H9 (cell line): Measurements from ENCODE around the gene SGCB. TPM values are rescaled to one million over a fixed set of nuclear protein-coding genes. Genes with fewer than 3 reads are reported as not detected.

ENCODE experiments used
- DNase-seq: peaks from one replicate; pipeline ENCODE4 v3.0.0-alpha.2; 2017
- H2AFZ ChIP-seq: one replicate; pipeline ENCODE4 v1.6.1; 2013; ENCODE audit warnings: mild to moderate bottlenecking, low read length, control low read depth, moderate library complexity
- H2AK5ac ChIP-seq: 2 replicates; pipeline ENCODE4 v1.6.1; 2013; ENCODE audit warnings: low read length, control low read depth, mixed read lengths; ENCODE audit not compliant: insufficient read length
- H2BK120ac ChIP-seq: one replicate; pipeline ENCODE4 v1.6.1; 2013; ENCODE audit warnings: low read depth, mild to moderate bottlenecking, low read length, control low read depth, inconsistent platforms; ENCODE audit not compliant: poor library complexity, severe bottlenecking
- H2BK12ac ChIP-seq: 2 replicates; pipeline ENCODE4 v1.6.1; 2013; ENCODE audit warnings: low read length, control low read depth, mixed read lengths, low read depth; ENCODE audit not compliant: insufficient read length
- H2BK15ac ChIP-seq: 2 replicates; pipeline ENCODE4 v1.6.1; 2013; ENCODE audit warnings: low read depth, low read length, control low read depth
- H2BK20ac ChIP-seq: one replicate; pipeline ENCODE4 v1.6.1; 2013; ENCODE audit warnings: low read depth, mild to moderate bottlenecking, low read length, control low read depth, inconsistent platforms; ENCODE audit not compliant: poor library complexity, severe bottlenecking
- H2BK5ac ChIP-seq: 2 replicates; pipeline ENCODE4 v1.6.1; 2013; ENCODE audit warnings: low read length, control low read depth, mixed read lengths; ENCODE audit not compliant: insufficient read length
- H3K14ac ChIP-seq: 2 replicates; pipeline ENCODE4 v1.6.1; 2013; ENCODE audit warnings: low read length, control low read depth; ENCODE audit not compliant: insufficient read depth
- H3K18ac ChIP-seq: 2 replicates; pipeline ENCODE4 v1.6.1; 2013; ENCODE audit warnings: low read depth, mild to moderate bottlenecking, mixed read lengths, low read length, control low read depth; ENCODE audit not compliant: insufficient read length
- H3K23ac ChIP-seq: 2 replicates; pipeline ENCODE4 v1.6.1; 2013; ENCODE audit warnings: low read length, control low read depth, mixed read lengths, low read depth; ENCODE audit not compliant: insufficient read length
- H3K23me2 ChIP-seq: 2 replicates; pipeline ENCODE4 v1.6.1; 2013; ENCODE audit warnings: low read depth, mild to moderate bottlenecking, mixed read lengths, low read length, control low read depth; ENCODE audit not compliant: insufficient read length, poor library complexity, severe bottlenecking
- H3K27ac ChIP-seq: 2 replicates; pipeline ENCODE4 v1.5.1; 2013; ENCODE audit warnings: low read length, control low read depth, mixed read lengths, low read depth; ENCODE audit not compliant: insufficient read length
- H3K27me3 ChIP-seq: 2 replicates; pipeline ENCODE4 v1.6.1; 2013; ENCODE audit warnings: low read length, control low read depth, inconsistent platforms; ENCODE audit not compliant: insufficient read depth
- H3K4ac ChIP-seq: 2 replicates; pipeline ENCODE4 v1.6.1; 2013; ENCODE audit warnings: low read depth, mild to moderate bottlenecking, control low read depth, inconsistent platforms, low read length, moderate library complexity
- H3K4me1 ChIP-seq: 2 replicates; pipeline ENCODE4 v1.6.1; 2013; ENCODE audit warnings: low read length, control low read depth, inconsistent platforms; ENCODE audit not compliant: insufficient read depth
- H3K4me2 ChIP-seq: 2 replicates; pipeline ENCODE4 v1.6.1; 2013; ENCODE audit warnings: low read length, control low read depth, mixed read lengths; ENCODE audit not compliant: insufficient read length, insufficient read depth
- H3K56ac ChIP-seq: 2 replicates; pipeline ENCODE4 v1.6.1; 2013; ENCODE audit warnings: low read depth, mild to moderate bottlenecking, mixed read lengths, low read length, control low read depth; ENCODE audit not compliant: insufficient read length
- H3K79me1 ChIP-seq: 2 replicates; pipeline ENCODE4 v1.6.1; 2013; ENCODE audit warnings: low read depth, mild to moderate bottlenecking, moderate library complexity, low read length, control low read depth, inconsistent platforms; ENCODE audit not compliant: insufficient read depth, poor library complexity, severe bottlenecking
- H3K79me2 ChIP-seq: 2 replicates; pipeline ENCODE4 v1.6.1; 2013; ENCODE audit warnings: low read length, control low read depth, inconsistent platforms; ENCODE audit not compliant: insufficient read depth
- H3K9ac ChIP-seq: 2 replicates; pipeline ENCODE4 v1.6.1; 2013; ENCODE audit warnings: low read length, control low read depth, mixed read lengths; ENCODE audit not compliant: insufficient read length; ENCODE audit errors: extremely low read depth
- H3K9me3 ChIP-seq: one replicate; pipeline ENCODE4 v1.6.1; 2013; ENCODE audit warnings: low read depth, low read length, inconsistent platforms; ENCODE audit not compliant: control insufficient read depth
- H3T11ph ChIP-seq: one replicate; pipeline ENCODE4 v1.6.1; 2013; ENCODE audit warnings: mild to moderate bottlenecking, low read length, control low read depth, inconsistent platforms
- H4K20me1 ChIP-seq: one replicate; pipeline ENCODE4 v1.6.1; 2013; ENCODE audit not compliant: control insufficient read depth, insufficient read length, insufficient read depth
- H4K5ac ChIP-seq: 2 replicates; pipeline ENCODE4 v1.6.1; 2013; ENCODE audit warnings: low read depth, mild to moderate bottlenecking, mixed read lengths, low read length, control low read depth; ENCODE audit not compliant: insufficient read length
- H4K8ac ChIP-seq: replicated peaks from 2 replicates; pipeline ENCODE4 v1.6.1; 2013; ENCODE audit warnings: low read length, control low read depth, mixed read lengths, low read depth; ENCODE audit not compliant: insufficient read length
- H4K91ac ChIP-seq: 2 replicates; pipeline ENCODE4 v1.6.1; 2013; ENCODE audit warnings: low read depth, mild to moderate bottlenecking, moderate library complexity, mixed read lengths, low read length, control low read depth; ENCODE audit not compliant: insufficient read length
- H3K27ac Mint-ChIP-seq, 3 experiments: 2 replicates in 2 of 3; 3 replicates in 1 of 3; pipeline ENCODE4 v1.8.0; 2020 to 2021; ENCODE audit warnings: mixed read lengths in 3 of 3, mild to moderate bottlenecking in 1 of 3, moderate library complexity in 1 of 3
- H3K27me3 Mint-ChIP-seq: 2 replicates; pipeline ENCODE4 v1.8.0; 2021; ENCODE audit warnings: low read depth, mild to moderate bottlenecking, moderate library complexity, mixed read lengths
- H3K36me3 Mint-ChIP-seq, 3 experiments: 2 replicates in 2 of 3; 3 replicates in 1 of 3; pipeline ENCODE4 v1.8.0; 2020 to 2021; ENCODE audit warnings: low read depth in 3 of 3, mixed read lengths in 3 of 3; ENCODE audit not compliant: insufficient read depth in 1 of 3
- H3K4me1 Mint-ChIP-seq, 2 experiments: 2 replicates each; pipeline ENCODE4 v1.8.0; 2020; ENCODE audit warnings: mixed read lengths in 2 of 2
- H3K4me3 Mint-ChIP-seq, 2 experiments: 2 replicates in 1 of 2; 3 replicates in 1 of 2; pipeline ENCODE4 v1.8.0; 2020 to 2021; ENCODE audit warnings: mild to moderate bottlenecking in 2 of 2, mixed read lengths in 2 of 2, moderate library complexity in 1 of 2
- H3K9me3 Mint-ChIP-seq, 2 experiments: 2 replicates in 1 of 2; 3 replicates in 1 of 2; pipeline ENCODE4 v1.8.0; 2020; ENCODE audit warnings: mild to moderate bottlenecking in 2 of 2, mixed read lengths in 2 of 2, moderate library complexity in 1 of 2
- WGBS: extraction: QIAGEN DNeasy Blood & Tissue Kit; methylation state at CpG from one replicate; pipeline ENCODE4 v1.1.7; 2013; ENCODE audit warnings: missing lambda C conversion rate, low lambda C conversion rate, mixed read lengths; ENCODE audit not compliant: insufficient read length; ENCODE audit errors: extremely low coverage; 5-methylcytosine and 5-hydroxymethylcytosine counted together
- total RNA-seq: library from RNA; stranded (reverse); gene quantifications from 2 replicates; pipeline ENCODE4 v1.2.1, GENCODE V29; 2021
- TF ChIP-seq, protein P1 (sequence below): fragments of 200-600 bp; sonication (generic); conservative IDR thresholded peaks from 3 replicates; pipeline ENCODE4 v1.8.0; 2021; ENCODE audit warnings: antibody characterized with exemption, mild to moderate bottlenecking

The SGCB gene
- total RNA-seq, 1 experiment from 2014 or later, result 32.3 TPM

DNA sequence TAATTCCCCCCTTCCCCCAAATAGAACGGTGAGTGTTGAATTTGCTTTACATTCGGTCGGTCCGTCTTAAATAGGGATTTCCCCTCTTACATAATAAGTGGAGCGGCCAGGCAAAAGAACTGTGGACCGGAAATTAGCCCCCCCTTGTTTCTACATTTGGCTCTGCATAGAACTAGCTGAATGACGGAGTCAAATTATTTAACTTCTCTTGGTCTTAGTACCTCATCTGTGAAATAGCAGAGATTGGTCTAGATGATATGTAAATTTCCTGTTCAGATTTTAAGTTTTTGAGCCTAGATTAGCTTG lies 14.3 kb upstream of the SGCB start:
- Histone ChIP-seq H3K4me1 (no peaks in the 10 kb centered on the region), H3K23ac (no peak overlapping the region), H3K4me2 (peak overlapping the region; percentile 64), H3K23me2 (peaks cover 10% of the 10 kb centered on the region), H3K56ac (no peak overlapping the region), H4K20me1 (no peaks in the 10 kb centered on the region), H2BK15ac (no peak overlapping the region), H3K14ac (no peak overlapping the region), H2BK120ac (no peak overlapping the region), H3T11ph (no peak overlapping the region), H3K9me3 (no peaks in the 10 kb centered on the region), H4K91ac (no peak overlapping the region), H3K27me3 (no peaks in the 10 kb centered on the region; the same call in 1 of the 2 replicates), H2BK20ac (no peak overlapping the region), H3K9ac (no peak overlapping the region), H2BK5ac (no peak overlapping the region), H2BK12ac (no peak overlapping the region), H4K5ac (no peak overlapping the region), H3K18ac (no peak overlapping the region), H3K27ac (no peak overlapping the region), H4K8ac (no peak overlapping the region), H2AK5ac (no peak overlapping the region), H3K4ac (no peak overlapping the region), H3K79me1 (no peaks in the 10 kb centered on the region), H2AFZ (no peak overlapping the region), H3K79me2 (no peaks in the 10 kb centered on the region)
- Mint-ChIP-seq H3K36me3 (peaks cover 7 to 9% (median 8%) of the 10 kb centered on the region in 3 experiments; a peak in 6 of 7 replicates), H3K9me3 (peaks cover 10 to 12% of the 10 kb centered on the region in 2 experiments), H3K4me1 (peaks cover 19 to 34% of the 10 kb centered on the region in 2 experiments), H3K27me3 (peaks cover 22% of the 10 kb centered on the region), H3K27ac (no peak overlapping the region), H3K4me3 (peak overlapping the region; percentile 82 to 85)
- TF ChIP-seq, protein P1, sequence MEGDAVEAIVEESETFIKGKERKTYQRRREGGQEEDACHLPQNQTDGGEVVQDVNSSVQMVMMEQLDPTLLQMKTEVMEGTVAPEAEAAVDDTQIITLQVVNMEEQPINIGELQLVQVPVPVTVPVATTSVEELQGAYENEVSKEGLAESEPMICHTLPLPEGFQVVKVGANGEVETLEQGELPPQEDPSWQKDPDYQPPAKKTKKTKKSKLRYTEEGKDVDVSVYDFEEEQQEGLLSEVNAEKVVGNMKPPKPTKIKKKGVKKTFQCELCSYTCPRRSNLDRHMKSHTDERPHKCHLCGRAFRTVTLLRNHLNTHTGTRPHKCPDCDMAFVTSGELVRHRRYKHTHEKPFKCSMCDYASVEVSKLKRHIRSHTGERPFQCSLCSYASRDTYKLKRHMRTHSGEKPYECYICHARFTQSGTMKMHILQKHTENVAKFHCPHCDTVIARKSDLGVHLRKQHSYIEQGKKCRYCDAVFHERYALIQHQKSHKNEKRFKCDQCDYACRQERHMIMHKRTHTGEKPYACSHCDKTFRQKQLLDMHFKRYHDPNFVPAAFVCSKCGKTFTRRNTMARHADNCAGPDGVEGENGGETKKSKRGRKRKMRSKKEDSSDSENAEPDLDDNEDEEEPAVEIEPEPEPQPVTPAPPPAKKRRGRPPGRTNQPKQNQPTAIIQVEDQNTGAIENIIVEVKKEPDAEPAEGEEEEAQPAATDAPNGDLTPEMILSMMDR, result no peak
- WGBS, result no CpG with 5 or more reads among the region's 7 CpGs
- DNase-seq, result no peak
